Osteoblast (primary cell): ENCODE data around the gene GALNT6. TPM values are rescaled to one million over a fixed set of nuclear protein-coding genes. Genes with fewer than 3 reads are reported as not detected.

Source experiments
- DNase-seq: peaks from one replicate; pipeline ENCODE4 v3.0.0; 2011; ENCODE audit warnings: low spot score, mixed read lengths; ENCODE audit not compliant: insufficient read length; ENCODE audit errors: missing footprints
- H2AFZ ChIP-seq: 2 replicates; pipeline ENCODE4 v1.6.0; 2011; ENCODE audit warnings: mild to moderate bottlenecking, low read length
- H3K27ac ChIP-seq: 2 replicates; pipeline ENCODE4 v1.5.1; 2011; ENCODE audit warnings: mild to moderate bottlenecking, low read depth, low read length, moderate library complexity
- H3K27me3 ChIP-seq: 2 replicates; pipeline ENCODE4 v1.6.0; 2012; ENCODE audit warnings: mild to moderate bottlenecking, control low read depth, inconsistent platforms, low read length, moderate library complexity; ENCODE audit not compliant: insufficient read depth
- H3K36me3 ChIP-seq: 2 replicates; pipeline ENCODE4 v1.5.1; 2011; ENCODE audit warnings: mild to moderate bottlenecking, low read length, control low read depth, moderate library complexity; ENCODE audit not compliant: insufficient read depth
- H3K4me1 ChIP-seq: 2 replicates; pipeline ENCODE4 v1.5.1; 2011; ENCODE audit warnings: mild to moderate bottlenecking, low read length, control low read depth, moderate library complexity; ENCODE audit not compliant: insufficient read depth
- H3K4me2 ChIP-seq: 2 replicates; pipeline ENCODE4 v1.6.0; 2011; ENCODE audit warnings: mild to moderate bottlenecking, low read length; ENCODE audit not compliant: insufficient read depth
- H3K4me3 ChIP-seq: fragments of 200-600 bp; sonication (generic); 3 replicates; pipeline ENCODE4 v1.5.1; 2012; ENCODE audit warnings: mild to moderate bottlenecking, low read length, inconsistent platforms; ENCODE audit not compliant: insufficient read depth
- H3K79me2 ChIP-seq: 2 replicates; pipeline ENCODE4 v1.6.0; 2012; ENCODE audit warnings: mild to moderate bottlenecking, low read length, control low read depth, inconsistent platforms; ENCODE audit not compliant: insufficient read depth
- H3K9me3 ChIP-seq: 2 replicates; pipeline ENCODE4 v1.5.1; 2011; ENCODE audit warnings: low read depth, low read length, control low read depth
- H4K20me1 ChIP-seq: 2 replicates; pipeline ENCODE4 v1.6.0; 2012; ENCODE audit warnings: mild to moderate bottlenecking, low read length, control low read depth; ENCODE audit not compliant: insufficient read depth
- total RNA-seq: library from RNA; depleted of rRNA; stranded (reverse); fragments of >200 nt; gene quantifications from 2 replicates; pipeline ENCODE4 v1.2.3, GENCODE V29; 2012
- TF ChIP-seq, protein P1 (sequence below): IDR thresholded peaks from 2 replicates; pipeline ENCODE4 v1.5.1; 2011; ENCODE audit warnings: mild to moderate bottlenecking, low read depth, low read length, moderate library complexity; ENCODE audit errors: extremely low read depth

The GALNT6 gene
- total RNA-seq, 1 donor = 9.8 TPM

DNA sequence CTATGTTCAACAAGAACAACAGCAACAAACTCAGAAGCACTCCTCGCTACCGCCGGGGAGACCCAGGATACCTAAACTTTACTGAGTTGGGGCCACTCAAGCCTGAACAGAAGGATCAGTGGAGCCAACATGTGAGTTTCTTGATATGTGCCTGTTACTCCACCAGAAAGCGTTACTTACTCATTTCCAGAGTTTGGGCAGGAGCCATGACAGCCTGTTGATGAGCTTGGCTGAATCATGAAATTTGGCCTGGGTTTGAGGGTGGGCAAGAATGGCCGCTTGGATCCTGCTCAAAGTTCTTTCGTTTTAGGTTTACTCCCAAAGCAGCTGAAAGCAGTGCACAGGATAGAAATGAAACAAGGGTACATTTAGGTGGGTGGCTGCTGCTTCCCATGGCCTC lies 12.0 kb upstream of the GALNT6 start:
- no peaks in the 10 kb centered on the region for H4K20me1 ChIP-seq
- H3K27me3 ChIP-seq = no peaks in the 10 kb centered on the region
- no peaks in the 10 kb centered on the region for H3K9me3 ChIP-seq
- H3K27ac ChIP-seq = no peak overlapping the region
- no peaks in the 10 kb centered on the region for H3K36me3 ChIP-seq
- TF ChIP-seq, protein P1, sequence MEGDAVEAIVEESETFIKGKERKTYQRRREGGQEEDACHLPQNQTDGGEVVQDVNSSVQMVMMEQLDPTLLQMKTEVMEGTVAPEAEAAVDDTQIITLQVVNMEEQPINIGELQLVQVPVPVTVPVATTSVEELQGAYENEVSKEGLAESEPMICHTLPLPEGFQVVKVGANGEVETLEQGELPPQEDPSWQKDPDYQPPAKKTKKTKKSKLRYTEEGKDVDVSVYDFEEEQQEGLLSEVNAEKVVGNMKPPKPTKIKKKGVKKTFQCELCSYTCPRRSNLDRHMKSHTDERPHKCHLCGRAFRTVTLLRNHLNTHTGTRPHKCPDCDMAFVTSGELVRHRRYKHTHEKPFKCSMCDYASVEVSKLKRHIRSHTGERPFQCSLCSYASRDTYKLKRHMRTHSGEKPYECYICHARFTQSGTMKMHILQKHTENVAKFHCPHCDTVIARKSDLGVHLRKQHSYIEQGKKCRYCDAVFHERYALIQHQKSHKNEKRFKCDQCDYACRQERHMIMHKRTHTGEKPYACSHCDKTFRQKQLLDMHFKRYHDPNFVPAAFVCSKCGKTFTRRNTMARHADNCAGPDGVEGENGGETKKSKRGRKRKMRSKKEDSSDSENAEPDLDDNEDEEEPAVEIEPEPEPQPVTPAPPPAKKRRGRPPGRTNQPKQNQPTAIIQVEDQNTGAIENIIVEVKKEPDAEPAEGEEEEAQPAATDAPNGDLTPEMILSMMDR = no peak
- no peak overlapping the region for H3K4me2 ChIP-seq
- no peaks in the 10 kb centered on the region for H3K79me2 ChIP-seq
- peak; percentile 38 for DNase-seq
- no peak overlapping the region for H2AFZ ChIP-seq
- peaks cover 7% of the 10 kb centered on the region for H3K4me1 ChIP-seq
- no peak overlapping the region for H3K4me3 ChIP-seq

DNA sequence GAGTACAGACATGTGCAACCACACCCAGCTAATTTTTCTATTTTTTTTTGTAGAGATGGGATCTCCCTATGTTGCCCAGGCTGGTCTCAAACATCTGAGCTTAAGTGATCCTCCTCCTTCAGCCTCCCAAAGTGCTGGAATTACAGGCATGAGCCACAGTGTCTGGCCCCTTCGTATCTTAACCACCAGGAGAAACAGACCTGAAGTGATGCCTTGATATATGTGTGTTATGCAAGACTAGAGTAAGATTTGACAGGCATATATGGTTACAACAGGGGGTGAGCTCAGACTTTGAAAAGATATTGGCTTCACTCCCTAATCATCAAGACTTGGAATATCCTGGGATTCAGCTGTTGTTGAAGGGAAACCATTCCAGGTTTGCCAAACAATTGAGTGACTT lies 10.7 kb upstream of the GALNT6 start:
- H3K4me1 ChIP-seq = peaks cover 7% of the 10 kb centered on the region
- no peak overlapping the region for H3K4me2 ChIP-seq
- DNase-seq = peak; percentile 35
- TF ChIP-seq, protein P1 = no peak
- H3K27me3 ChIP-seq = no peaks in the 10 kb centered on the region
- H3K79me2 ChIP-seq = no peaks in the 10 kb centered on the region
- H4K20me1 ChIP-seq = no peaks in the 10 kb centered on the region
- no peak overlapping the region for H3K4me3 ChIP-seq
- no peaks in the 10 kb centered on the region for H3K36me3 ChIP-seq
- H3K9me3 ChIP-seq = no peaks in the 10 kb centered on the region
- H3K27ac ChIP-seq = no peak overlapping the region
- no peak overlapping the region for H2AFZ ChIP-seq

DNA sequence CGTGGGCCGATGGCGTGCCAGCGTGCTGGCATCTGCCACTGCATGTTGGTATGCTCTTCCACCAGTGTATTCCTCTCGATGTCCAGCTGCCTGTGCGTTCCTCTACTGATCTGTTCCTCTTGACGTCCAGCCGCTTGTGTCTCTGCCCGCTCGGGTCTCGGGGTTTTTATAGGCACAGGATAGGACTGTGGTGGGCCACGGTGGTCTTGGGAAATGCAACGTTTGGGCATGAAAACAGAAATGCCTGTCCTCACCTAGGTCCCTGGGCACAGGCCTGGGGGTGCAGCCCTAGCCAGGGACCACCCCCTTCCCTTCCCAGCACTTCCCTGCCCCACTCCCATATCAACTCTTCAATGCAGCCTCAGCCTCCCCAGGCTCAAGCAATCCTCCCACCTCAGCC lies 10.3 kb upstream of the GALNT6 start:
- DNase-seq = no peak
- Histone ChIP-seq H3K4me2 (no peak overlapping the region), H3K27ac (no peak overlapping the region), H3K27me3 (no peaks in the 10 kb centered on the region), H3K4me1 (peaks cover 7% of the 10 kb centered on the region), H3K9me3 (no peaks in the 10 kb centered on the region), H3K4me3 (no peak overlapping the region), H3K36me3 (no peaks in the 10 kb centered on the region), H4K20me1 (no peaks in the 10 kb centered on the region), H2AFZ (no peak overlapping the region), H3K79me2 (no peaks in the 10 kb centered on the region)
- TF ChIP-seq, protein P1 = no peak

DNA sequence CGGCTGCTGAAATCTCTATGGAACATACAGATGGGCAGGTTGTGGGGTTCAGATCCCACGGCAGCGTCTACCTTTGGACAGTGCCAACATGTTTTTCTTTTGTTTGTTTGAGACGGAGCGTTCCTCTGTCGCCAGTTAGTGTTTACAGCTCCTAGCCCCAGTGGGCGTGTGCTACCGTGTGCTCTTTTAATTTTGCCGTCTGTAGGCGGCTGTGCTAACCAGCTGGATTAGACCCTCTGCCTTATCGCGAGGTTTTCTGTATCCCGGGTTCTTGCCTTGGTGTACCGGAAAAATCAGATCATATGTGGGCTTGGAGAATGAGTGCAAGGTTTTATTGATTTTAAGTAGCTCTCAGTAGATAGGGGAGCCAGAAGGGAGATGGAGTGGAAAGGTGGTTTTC lies 9.8 kb upstream of the GALNT6 start:
- Histone ChIP-seq H3K4me3 (no peak overlapping the region), H3K4me2 (no peak overlapping the region), H4K20me1 (no peaks in the 10 kb centered on the region), H2AFZ (no peak overlapping the region), H3K27me3 (no peaks in the 10 kb centered on the region), H3K9me3 (no peaks in the 10 kb centered on the region), H3K4me1 (peaks cover 7% of the 10 kb centered on the region), H3K36me3 (no peaks in the 10 kb centered on the region), H3K79me2 (no peaks in the 10 kb centered on the region), H3K27ac (no peak overlapping the region)
- no peak for DNase-seq
- TF ChIP-seq, protein P1 = no peak
